Endothelial cell of hepatic sinusoid (primary cell): Measurements from ENCODE around the gene GIPC3.

ENCODE experiments used
- in situ Hi-C: cut with HindIII; loops from 2 replicates; pipeline ENCODE4 v1.10.0; 2017; ENCODE audit warnings: low sequenced_read_pairs

The GIPC3 gene

DNA sequence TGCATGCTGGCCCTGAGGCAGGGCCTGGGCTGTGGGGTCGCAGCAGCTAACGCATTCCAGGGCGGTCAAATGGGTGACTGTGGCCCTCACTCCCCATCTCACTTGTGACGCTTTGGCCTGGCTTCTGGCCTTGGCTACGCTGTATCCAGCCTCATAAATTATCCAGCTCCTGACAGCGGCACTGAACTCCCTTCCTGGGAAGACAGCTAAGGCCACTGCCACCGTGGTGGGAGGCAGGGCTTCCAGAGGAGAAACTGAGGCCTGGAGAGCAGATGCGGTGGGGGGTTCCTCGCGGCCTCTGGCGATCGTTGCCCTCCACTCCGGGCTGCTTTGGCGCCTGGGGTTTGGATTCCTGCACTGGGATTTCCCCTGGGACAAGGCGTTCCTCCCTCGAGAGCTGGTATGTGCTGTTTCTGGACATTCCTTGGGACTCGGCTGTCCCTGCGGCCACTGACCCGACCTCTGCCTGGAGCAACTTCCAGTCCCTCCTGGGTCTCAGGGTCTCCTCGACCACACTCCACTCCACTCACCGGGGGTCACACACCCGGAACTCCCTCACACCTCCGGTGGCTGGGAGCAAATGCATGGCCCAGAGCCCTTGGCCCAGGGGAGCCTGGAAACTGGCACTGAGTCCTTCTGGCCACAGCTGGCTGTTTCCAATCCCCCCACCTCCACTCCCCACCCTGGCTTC lies 18.0 kb downstream of the GIPC3 start:
- in situ Hi-C loops = no loop called here

DNA sequence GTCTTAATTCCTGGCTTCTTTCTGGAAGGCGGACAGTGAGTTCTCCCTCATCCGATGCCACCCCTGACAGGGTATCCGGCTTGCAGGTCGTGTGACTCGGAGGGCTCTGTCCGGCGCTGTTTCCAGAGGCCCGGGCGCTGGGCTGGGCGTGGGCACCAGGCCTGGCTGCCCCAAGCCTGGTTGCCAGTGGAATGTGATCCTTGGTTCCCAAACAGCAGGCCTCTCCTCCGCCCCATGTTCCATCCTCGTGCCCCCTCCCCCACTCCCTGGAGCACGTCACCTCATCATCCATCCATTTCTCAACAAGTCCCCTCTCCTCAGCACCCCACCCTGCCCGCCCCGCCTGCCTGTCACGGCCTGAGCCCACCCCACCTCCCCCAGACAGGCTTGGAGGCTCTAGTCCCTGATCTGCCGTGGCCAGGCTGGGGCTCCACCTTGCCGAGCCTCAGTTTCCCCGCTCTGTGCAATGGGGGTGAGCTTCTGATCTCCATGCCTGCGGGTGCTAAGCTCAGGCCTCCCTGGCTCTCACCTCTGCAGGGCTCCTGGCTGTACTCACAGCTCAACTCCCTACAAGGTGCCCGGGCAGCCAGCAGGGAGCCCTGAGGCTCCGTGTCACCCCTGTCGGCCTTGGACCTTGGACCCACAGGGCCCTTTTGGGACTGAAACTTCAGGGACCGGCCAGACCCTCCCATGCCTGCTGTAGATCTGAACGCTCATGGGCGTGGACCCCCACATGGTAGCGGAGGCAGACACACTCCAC lies 19.1 kb downstream of the GIPC3 start:
- in situ Hi-C loops = no loop called here

DNA sequence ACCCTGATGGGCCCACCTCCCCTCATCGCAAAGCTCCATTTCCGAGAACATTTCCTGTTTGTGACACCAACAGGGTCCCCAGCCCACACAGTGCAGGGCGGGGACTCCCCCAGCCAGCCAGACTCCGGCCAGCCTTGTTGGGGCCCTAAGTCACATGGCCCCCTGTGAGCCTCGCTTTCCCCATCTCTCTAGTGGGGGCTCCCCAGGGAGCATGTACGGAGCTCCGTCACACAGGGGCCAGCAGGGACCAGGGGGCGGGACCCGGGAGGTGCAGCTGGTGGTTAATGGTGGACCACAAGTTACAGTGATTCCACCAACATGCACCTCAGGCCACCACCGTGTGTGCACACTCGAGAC lies 19.7 kb downstream of the GIPC3 start:
- in situ Hi-C loops = no loop called here

DNA sequence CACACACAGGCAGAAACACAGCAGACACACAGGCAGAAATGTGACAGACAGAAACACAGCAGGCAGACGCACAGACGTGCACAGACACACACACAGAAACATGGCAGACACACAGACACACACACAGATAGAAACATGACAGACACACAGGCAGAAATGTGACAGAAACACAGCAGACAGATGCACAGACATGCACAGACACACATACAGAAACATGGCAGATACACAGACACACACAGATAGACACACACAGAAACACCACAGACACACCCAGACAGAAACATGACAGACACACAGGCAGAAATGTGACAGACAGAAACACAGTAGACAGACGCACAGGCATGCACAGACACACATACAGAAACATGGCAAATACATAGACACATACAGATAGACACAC lies 20.1 kb downstream of the GIPC3 start:
- in situ Hi-C loops = no loop called here

DNA sequence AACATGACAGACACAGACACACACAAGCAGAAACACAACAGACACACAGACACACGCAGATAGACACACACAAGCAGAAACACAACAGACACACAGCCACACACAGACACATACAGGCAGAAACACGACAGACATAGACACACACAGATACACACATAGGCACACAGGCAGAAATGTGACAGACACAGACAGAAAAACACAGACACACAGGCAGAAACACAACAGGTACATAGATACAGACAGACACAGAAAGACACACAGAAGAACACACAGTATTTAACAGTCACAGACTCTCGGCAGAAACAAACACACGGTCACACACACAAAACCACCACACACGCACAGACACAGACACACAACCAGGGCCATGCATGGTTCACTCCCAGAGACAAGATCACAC lies 20.5 kb downstream of the GIPC3 start:
- in situ Hi-C loops = no loop called here

DNA sequence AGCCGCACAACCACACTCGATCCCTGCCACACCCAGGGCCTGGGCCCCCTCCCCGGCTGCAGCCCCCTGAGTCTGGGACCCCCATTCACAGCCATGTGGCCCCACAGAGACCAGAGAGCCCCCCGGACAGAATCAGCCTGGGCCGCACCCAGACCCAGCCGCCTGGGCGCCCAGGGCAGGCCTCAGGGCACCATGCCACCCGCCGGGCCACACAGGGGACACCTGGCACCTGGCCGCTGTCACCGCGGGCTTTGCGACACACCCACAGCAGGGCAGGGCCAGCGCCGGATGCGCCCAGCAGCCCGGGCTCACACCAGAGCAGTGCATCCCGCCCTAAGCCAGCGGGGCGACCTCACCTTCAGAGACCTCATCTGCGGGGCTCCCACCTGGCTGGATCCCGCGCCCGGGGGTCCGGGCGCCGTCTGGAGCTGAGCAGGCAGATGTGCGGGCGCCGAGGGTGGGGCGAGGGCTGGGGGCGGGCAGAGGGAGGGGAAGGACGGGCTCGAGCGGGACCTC lies 21.0 kb downstream of the GIPC3 start:
- in situ Hi-C loops = no loop called here

DNA sequence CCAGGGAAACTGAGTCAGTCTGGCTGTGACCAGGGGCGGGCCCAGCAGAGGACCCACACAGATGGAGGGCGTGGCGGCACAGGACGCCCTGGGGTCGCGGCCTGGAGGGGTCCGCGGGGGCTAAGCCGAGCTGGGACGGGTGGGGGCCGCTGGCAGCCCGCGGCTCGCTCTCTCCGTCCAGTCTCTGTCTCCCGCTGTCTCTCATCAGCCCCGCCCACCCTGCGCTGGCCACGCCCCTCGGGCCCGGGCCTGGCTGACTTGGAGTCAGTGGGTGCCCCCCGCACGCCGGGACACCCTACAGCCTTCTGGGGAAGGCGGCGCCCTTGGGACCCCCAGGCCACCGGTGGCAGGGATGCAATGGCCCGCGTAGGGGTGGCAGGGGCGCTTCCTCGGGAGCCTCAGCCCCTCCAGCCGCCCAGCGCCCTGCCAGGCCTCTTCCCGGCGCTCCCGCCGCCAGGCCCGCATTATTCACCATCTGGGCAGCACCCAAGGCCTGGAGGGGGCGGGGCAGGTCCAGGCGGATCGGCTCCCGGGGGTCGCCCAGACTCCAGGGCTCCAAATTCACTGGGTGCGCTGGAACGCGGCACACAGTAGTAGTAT lies 21.5 kb downstream of the GIPC3 start, which contains the start of gene TBXA2R:
TSS of gene TBXA2R (minus strand) at position 186 of the 600 bp plus-strand sequence. CDS start 6,241 bp downstream, outside the sequence.
- in situ Hi-C loops = no loop called here

DNA sequence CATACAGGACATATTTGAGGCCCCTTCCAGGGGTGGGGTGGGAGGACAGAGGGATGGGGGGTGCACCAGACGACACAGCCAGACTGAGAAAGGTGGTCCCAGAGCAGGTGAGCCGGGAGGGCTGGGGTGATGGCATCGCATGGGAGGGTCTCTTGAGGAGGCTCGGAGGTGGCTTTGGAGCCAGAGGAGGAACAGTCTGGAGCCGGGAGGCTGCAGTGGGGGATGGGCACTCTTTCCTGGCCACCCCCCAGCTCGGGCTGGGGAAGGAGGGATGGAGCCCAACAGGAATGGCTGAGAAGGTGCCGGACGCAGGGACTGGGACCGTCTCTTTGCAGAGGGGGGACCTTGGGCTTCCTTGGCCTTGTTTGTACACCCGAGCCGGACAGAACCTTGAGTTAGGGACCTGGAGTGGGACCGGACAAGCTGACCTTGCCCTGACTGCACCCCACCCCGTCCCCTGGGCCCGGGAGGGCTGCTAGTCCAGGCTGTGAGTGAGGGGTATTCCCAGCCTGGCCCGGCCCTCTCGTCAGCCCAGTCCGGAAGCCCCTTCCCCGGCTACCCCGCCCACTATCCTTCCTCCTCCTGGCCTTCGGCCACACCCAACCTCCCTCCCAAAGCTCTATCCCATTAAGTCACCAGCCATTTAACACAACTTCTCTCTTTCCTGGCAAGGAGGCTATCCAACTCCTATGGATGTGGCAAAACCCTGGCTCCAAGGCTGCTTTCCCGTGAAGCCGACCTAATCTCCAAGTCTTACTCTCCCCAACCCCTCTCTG lies 22.2 kb downstream of the GIPC3 start:
- in situ Hi-C loops = no loop called here

DNA sequence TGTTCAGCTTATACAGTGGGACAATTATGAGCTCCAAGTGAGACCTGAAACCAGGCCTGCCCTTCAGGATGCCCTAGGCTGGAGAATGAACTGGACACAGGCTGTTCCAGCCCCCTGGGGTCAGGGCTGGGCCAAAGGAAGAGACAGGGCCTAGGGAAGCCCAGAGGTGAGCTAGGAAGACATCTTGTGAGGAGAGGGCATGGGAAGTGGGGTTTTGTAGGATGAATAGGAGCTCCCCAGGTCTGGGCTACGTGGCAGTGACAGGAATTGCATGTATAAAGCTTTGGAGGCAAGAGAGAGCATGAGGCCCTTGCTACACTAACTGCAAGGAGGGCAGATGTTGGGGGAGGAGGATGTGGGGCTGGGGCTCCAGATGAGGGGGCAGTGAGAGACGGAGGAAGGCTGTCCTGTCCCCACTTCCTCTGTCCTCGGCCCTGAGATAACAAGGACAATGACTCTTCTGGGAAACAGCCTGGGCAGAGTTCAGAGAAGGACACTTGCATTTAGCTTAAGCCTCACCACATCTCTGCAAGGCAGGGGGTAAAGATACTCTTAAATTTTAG lies 22.9 kb downstream of the GIPC3 start:
- in situ Hi-C loops = no loop called here

DNA sequence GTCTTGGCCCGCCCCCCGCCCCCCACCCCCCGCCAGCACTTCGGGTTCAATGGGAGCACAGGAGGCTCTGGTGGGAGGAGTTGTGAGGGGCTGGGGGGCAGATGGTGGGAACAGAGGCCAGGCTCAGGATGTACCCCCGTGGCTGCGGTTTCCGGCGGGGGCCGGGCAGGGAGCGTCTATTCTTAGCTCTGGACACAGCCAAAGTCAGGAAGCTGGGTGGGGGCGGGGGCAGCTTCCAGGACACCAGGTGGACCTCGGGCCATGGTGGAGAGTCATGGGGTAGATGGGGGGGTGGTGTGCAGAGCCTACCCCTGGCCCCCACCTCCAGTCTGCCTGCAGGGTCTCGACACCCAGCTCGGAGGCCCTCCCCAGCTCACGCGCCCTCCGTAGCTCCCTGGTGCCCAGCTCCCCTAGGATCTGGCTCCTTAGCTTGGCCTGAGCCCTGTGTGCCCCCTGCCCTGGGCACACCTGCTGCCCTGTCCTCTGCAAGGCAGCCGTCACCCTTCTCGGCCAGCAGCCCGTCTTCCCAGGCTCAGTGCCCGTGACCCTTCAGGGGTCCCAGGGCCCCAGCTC lies 23.6 kb downstream of the GIPC3 start:
- in situ Hi-C loops = no loop called here

DNA sequence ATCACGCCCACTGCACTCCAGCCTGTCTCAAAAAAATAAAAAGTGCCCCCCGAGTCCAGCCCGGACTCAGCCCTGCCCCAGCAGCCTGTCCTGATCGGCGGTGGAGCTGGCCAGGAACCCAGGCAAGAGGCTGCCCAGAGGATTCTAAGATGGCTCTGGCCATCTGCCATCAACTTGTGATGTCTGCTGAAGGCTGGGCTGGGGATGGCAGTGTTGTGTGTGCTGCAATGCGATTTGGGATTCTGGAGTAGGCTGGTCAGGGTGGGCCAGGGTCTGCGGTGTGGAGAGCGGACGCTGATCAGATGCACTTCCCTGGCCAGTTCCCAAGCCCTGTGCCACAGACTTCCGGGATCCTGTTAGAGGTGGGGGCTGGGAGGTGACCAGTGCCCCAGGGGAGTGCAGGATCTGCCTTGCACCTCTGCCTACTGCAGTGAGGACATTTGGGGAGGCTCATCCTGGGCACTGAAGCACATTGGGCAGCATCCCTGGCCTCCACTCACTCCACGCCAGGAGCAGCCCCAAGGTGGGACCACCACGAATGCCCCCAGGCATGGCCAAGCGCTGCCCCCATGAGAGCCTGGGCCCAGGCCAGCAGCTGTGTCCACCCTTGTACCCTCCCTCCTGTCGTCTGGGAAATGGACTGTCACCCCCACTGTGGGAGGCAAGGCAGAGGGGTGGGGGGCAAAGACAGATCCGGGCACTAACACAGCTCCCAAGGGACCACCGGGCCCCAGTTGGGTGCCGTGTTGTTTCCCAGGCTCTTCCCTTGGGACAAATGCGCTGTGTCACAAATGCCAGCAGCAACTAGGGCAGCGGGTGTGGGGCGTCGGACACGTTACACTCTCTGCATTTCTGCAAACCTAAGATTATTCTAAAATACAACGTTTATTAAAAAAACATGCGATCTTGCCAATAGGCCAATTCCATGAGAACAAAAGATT lies 24.8 kb downstream of the GIPC3 start:
- in situ Hi-C loops = no loop called here

DNA sequence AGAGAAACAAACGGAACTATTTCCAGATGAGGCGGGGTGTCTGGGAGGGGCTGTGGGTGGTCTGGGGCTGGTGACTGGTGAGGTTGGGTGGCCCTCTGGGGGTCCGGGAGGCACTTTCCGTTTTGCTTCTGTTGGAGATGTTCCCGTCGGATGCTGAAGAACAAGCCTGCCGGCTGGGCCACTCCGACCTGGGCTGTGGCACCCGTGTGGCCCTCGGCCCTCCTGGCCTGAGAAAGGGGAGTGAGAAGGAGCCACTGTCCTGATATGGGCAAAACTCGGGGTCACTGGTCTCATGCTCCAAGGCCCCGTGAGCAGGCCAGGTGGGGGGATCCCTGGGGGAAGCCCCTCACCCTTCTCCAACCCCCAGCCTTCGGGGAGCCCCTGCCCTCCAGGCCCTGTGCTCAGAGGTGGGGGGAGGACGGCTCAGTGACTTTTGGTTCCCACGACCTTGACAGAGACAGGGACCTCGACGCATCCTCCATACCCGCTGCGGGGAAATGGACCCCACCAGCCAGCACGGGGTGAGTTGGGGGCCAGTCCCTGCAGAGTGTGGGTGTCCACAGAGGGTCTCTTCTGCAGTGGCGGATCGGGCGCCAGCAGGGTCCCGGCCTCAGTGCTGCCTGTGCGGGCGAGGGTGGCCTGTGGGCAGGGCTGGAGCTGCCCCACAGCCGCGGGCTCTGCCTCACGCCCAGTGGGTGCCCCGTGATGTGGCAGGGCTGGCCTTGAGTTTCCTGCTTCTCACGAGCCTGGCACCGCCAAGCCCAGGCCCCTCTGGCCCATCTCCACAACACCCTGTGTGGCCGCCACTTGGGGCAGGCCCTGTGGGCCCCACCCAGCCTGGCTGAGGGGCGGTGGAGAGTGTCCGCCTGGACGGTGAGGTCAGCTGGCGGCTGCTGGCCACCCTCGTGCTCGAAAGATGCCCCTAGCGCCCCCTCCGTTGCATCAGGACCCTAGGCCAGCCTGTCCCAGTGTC lies 25.8 kb downstream of the GIPC3 start:
- in situ Hi-C loops = no loop called here

DNA sequence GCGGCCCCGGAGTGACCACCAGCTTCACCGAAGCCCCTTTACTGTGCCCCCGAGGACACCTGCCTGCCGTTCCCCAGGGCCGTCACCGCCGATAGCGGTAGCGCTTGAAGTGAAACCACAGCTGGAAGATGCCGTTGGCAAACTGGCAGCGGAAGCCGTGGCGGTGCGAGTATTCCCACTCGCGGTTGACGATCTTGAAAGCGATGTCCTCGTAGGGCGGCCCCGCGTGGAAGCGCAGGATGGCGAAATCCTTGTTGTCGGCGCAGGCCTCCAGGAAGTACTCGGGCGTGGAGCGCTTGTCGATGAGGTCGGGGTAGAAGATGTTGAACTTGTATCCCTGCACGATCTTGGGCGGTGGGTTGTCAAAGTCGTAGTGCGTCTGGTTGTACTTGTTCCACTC lies 26.6 kb downstream of the GIPC3 start:
- in situ Hi-C loops = no loop called here

DNA sequence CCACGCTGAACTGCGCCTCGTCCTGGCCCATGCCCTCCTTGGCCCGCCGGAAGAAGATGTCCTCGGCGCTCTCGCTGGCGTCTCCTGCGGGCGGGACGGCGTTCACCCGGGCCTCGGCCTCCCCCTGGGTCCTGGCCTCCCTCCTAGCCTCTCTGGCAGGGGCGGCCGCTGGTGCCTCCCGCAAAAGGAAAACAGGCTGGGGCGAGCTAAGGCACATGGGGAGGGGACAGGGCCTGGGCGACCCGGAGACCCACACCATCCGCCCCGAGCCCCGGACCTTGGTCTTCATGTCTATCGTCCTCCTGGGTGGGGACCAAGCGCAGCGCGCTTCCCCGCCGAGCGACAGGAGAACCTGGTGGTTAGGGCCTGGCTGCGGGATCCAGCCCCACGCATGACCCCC lies 27.1 kb downstream of the GIPC3 start:
- in situ Hi-C loops = no loop called here

DNA sequence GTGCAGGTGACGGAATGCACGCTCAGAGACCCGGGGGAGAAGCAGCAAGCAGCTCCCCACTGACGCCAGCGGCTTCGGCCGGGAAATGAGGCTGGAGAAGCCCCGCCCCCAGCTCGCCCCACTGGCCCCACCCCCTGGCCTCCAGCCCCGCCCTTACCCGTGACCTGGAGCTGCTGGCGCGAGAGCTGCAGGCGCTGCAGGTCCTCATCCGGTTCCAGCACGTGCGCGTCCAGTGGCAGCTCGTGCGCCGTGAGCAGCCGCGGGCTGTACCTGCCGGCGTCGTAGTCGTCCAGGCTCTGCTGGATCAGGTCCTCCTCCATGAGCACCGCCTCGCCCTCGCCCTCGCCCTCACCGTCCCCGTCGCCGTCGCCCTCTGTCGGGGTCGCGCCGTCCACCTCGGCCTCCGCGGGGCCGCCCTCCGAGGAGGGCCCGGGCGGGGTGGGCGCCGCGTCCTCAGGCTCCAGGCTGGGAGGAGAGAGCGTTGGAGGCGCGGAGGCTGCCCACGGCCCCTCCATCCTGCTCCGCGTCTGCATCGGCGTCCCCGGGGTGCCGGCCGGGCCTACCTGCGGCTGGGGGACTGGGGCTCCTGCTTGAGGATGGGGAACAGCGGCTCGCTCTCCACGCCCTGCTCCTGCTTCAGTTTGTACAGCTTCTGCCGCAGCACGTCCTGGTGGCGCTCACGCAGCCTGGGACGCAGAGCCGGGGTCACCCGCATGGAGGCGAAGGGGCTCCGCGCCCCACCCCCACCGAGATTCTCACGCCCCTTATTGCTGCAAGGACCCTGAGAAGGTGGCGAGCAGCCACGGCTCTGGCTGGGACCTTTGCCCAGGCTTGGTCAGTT lies 27.8 kb downstream of the GIPC3 start:
- in situ Hi-C loops = no loop called here

DNA sequence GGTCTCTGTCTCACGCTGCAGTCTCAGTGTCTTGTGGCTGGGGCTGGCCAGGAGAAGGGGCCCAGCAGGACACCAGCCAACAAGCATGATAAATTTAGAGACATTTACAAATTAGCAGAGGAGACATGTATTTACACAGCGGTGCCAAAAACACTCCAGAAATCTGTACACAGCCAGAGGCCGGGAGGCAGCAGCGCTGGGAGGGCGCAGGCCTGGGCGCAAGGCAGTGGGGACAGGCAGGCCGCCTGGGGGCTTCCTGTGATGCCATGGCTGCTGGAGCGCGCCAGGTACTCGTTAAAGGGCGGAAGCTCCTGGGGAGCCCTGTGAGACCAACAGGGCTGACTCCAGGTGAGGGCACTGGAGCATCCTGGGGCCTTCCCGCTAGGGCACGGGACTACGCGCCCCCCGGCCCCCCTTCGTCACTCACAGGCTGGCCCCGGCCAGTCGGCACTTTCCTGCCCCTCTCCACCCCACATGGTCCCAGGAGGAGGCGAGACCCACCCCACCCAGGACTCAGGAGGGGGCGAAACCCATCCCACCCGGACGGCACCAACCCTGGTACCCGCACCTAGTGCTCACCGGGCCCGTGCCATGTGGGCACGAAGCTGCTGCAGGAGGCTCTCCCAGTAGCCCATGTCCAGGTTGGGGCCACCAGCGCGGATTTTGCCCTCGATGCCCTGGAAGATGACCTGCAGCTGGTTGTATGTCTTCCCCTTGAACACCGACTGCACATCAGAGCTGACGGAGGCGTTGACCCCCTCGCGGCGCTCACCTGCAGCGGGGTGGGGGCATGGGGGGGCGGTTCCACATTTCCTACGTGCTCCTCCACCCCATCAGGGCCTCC lies 28.8 kb downstream of the GIPC3 start:
- in situ Hi-C loops = no loop called here
